Measurements from ENCODE around the gene FSCN2. TPM values are rescaled to one million over a fixed set of nuclear protein-coding genes. Genes with fewer than 3 reads are reported as not detected.
"Not testable (repeated sequence)": the region's sequence is repeated elsewhere in the genome, so short reads cannot be mapped to it uniquely, and the experiment has no call there.

The FSCN2 gene
- total RNA-seq, 2 experiments from 2014 or later: 0.43 to 0.50 TPM

- Mint-ChIP-seq H3K27me3 (no peaks in the 10 kb centered on the region), H3K27ac (no peak overlapping the region), H3K9me3 (no peaks in the 10 kb centered on the region), H3K36me3 (ENCODE audit: low read depth) (peaks cover 38% of the 10 kb centered on the region), H3K4me1 (peaks cover 1% of the 10 kb centered on the region), H3K4me3 (no peak overlapping the region)
- CTCF ChIA-PET: no interaction called here
- POLR2A ChIA-PET: no interaction called here
- DNase-seq: no peak
Measured at GRCh38 chr17:81581758-81582157, 53.6 kb downstream of the FSCN2 start.

GRCh38 chr17:81582341-81582740 is 54.2 kb downstream of the FSCN2 start:
- H3K4me3 Mint-ChIP-seq: no peak overlapping the region
- no peak for DNase-seq
- no peaks in the 10 kb centered on the region for H3K27me3 Mint-ChIP-seq
- ChIA-PET POLR2A (no interaction called here), CTCF (no interaction called here)
- no peaks in the 10 kb centered on the region for H3K9me3 Mint-ChIP-seq
- peaks cover 1% of the 10 kb centered on the region for H3K4me1 Mint-ChIP-seq
- H3K27ac Mint-ChIP-seq: no peak overlapping the region
- H3K36me3 Mint-ChIP-seq (ENCODE audit: low read depth): peaks cover 41% of the 10 kb centered on the region

- Mint-ChIP-seq H3K27ac (no peak overlapping the region), H3K27me3 (no peaks in the 10 kb centered on the region), H3K4me1 (peaks cover 1% of the 10 kb centered on the region), H3K4me3 (no peak overlapping the region), H3K36me3 (ENCODE audit: low read depth) (peaks cover 39% of the 10 kb centered on the region), H3K9me3 (no peaks in the 10 kb centered on the region)
- ChIA-PET CTCF (no interaction called here), POLR2A (no interaction called here)
- no peak for DNase-seq
Measured at GRCh38 chr17:81582749-81583148, 54.6 kb downstream of the FSCN2 start.

GRCh38 chr17:81583589-81584342 is 55.6 kb downstream of the FSCN2 start:
- H3K36me3 Mint-ChIP-seq (ENCODE audit: low read depth): peaks cover 45% of the 10 kb centered on the region
- H3K27ac Mint-ChIP-seq: peak overlapping the region; percentile 36
- POLR2A ChIA-PET: no interaction called here
- H3K4me3 Mint-ChIP-seq: no peak overlapping the region
- CTCF ChIA-PET: no interaction called here
- H3K27me3 Mint-ChIP-seq: no peaks in the 10 kb centered on the region
- no peaks in the 10 kb centered on the region for H3K9me3 Mint-ChIP-seq
- DNase-seq: no peak
- peaks cover 1% of the 10 kb centered on the region for H3K4me1 Mint-ChIP-seq

GRCh38 chr17:81584771-81585170 is 56.6 kb downstream of the FSCN2 start:
- POLR2A ChIA-PET, DNase-seq, H3K4me3 Mint-ChIP-seq, H3K27ac Mint-ChIP-seq, H3K27me3 Mint-ChIP-seq, CTCF ChIA-PET, H3K9me3 Mint-ChIP-seq, H3K4me1 Mint-ChIP-seq: not testable (repeated sequence)
- peaks cover 47% of the 10 kb centered on the region for H3K36me3 Mint-ChIP-seq (ENCODE audit: low read depth)

GRCh38 chr17:81586096-81586495 is 57.9 kb downstream of the FSCN2 start:
- ChIA-PET POLR2A (no interaction called here), CTCF (no interaction called here)
- Mint-ChIP-seq H3K4me1 (no peaks in the 10 kb centered on the region), H3K9me3 (no peaks in the 10 kb centered on the region), H3K36me3 (ENCODE audit: low read depth) (peaks cover 48% of the 10 kb centered on the region), H3K27ac (no peak overlapping the region), H3K4me3 (no peak overlapping the region), H3K27me3 (no peaks in the 10 kb centered on the region)
- DNase-seq: no peak

Other genes with a start within 250 kb of the FSCN2 start
- 100 to 1,000 TPM; 112 to 114 TPM for gene SLC38A10, start 233.1 kb upstream of the FSCN2 start, total RNA-seq
- gene BAHCC1, start 132.9 kb upstream of the FSCN2 start, total RNA-seq: under 1 TPM; 0.15 to 0.18 TPM
- 1,000 to 10,000 TPM; 3,658 to 3,769 TPM for gene ACTG1, start 15.6 kb upstream of the FSCN2 start, total RNA-seq
- 10 to 100 TPM; 29.0 TPM for gene FAAP100, start 24.0 kb downstream of the FSCN2 start, total RNA-seq
- gene NPLOC4, start 108.7 kb downstream of the FSCN2 start, total RNA-seq: 10 to 100 TPM; 84.6 to 89.0 TPM
- gene TSPAN10, start 108.8 kb downstream of the FSCN2 start, total RNA-seq: under 1 TPM; 0.38 to 0.43 TPM
- gene PDE6G, start 128.2 kb downstream of the FSCN2 start, total RNA-seq: 10 to 100 TPM; 10.0 to 10.9 TPM
- 10 to 100 TPM; 59.3 TPM for gene OXLD1, start 138.2 kb downstream of the FSCN2 start, total RNA-seq
- 10 to 100 TPM; 28.8 to 33.3 TPM for gene CCDC137, start 138.4 kb downstream of the FSCN2 start, total RNA-seq
- gene ARL16, start 155.4 kb downstream of the FSCN2 start, total RNA-seq: 10 to 100 TPM; 17.5 to 17.8 TPM
- gene HGS, start 155.6 kb downstream of the FSCN2 start, total RNA-seq: 100 to 1,000 TPM; 122 to 130 TPM
- gene MRPL12, start 175.0 kb downstream of the FSCN2 start, total RNA-seq: 10 to 100 TPM; 57.2 to 59.6 TPM
- gene SLC25A10, start 183.9 kb downstream of the FSCN2 start, total RNA-seq: 10 to 100 TPM; 18.5 to 22.1 TPM